CD14-positive monocyte (primary cell): ENCODE data around the gene ARSI. TPM values are rescaled to one million over a fixed set of nuclear protein-coding genes. Genes with fewer than 3 reads are reported as not detected.

Experiments
- DNase-seq, 3 donors: peaks; one replicate each; pipeline ENCODE4 v3.0.0-alpha.2; 2011 to 2022
- H2AFZ ChIP-seq: 2 replicates; pipeline ENCODE4 v1.6.0; 2012; ENCODE audit warnings: mild to moderate bottlenecking, low read depth, low read length, inconsistent platforms; ENCODE audit not compliant: insufficient read depth, poor library complexity, severe bottlenecking
- H3K27ac ChIP-seq, 2 donors: 1 replicate in 1 of 2; 2 replicates in 1 of 2; pipeline ENCODE4 v1.5.1; 2012 to 2013; ENCODE audit warnings: low read length in 2 of 2, control low read depth in 1 of 2, inconsistent platforms in 1 of 2, low read depth in 1 of 2, mild to moderate bottlenecking in 1 of 2
- H3K27me3 ChIP-seq, 2 donors: one replicate each; pipeline versions ENCODE4 v1.6.0 to v1.6.1; 2011 to 2013; ENCODE audit warnings: low read length in 2 of 2; ENCODE audit not compliant: control insufficient read depth in 2 of 2, insufficient read depth in 2 of 2
- H3K36me3 ChIP-seq, 2 donors: replicated peaks in 1 of 2; 1 replicate in 1 of 2; 2 replicates in 1 of 2; pipeline versions ENCODE4 v1.5.1 to v1.6.1; 2012 to 2013; ENCODE audit warnings: low read length in 2 of 2, control low read depth in 1 of 2, inconsistent platforms in 1 of 2, mild to moderate bottlenecking in 1 of 2; ENCODE audit not compliant: insufficient read depth in 2 of 2, control insufficient read depth in 1 of 2
- H3K4me1 ChIP-seq, 2 donors: 1 replicate in 1 of 2; 2 replicates in 1 of 2; pipeline versions ENCODE4 v1.5.1 to v1.6.1; 2012 to 2013; ENCODE audit warnings: low read length in 2 of 2, control low read depth in 1 of 2, inconsistent platforms in 1 of 2, mild to moderate bottlenecking in 1 of 2, moderate library complexity in 1 of 2; ENCODE audit not compliant: insufficient read depth in 2 of 2, control insufficient read depth in 1 of 2
- H3K4me2 ChIP-seq: replicated peaks from 2 replicates; pipeline ENCODE3; 2012; ENCODE audit warnings: low read length, moderate library complexity, mild to moderate bottlenecking; ENCODE audit not compliant: poor library complexity, severe bottlenecking; ENCODE audit errors: extremely low read depth
- H3K4me3 ChIP-seq, 3 experiments: fragments of 200-600 bp in 1 of 3; sonication (generic) in 1 of 3; replicated peaks in 1 of 3; 1 replicate in 2 of 3; 2 replicates in 1 of 3; pipeline ENCODE4 v1.5.1; 2011 to 2013; ENCODE audit warnings: low read length in 3 of 3, mild to moderate bottlenecking in 3 of 3, control low read depth in 2 of 3, low read depth in 2 of 3, inconsistent platforms in 1 of 3, moderate library complexity in 1 of 3
- H3K79me2 ChIP-seq: 2 replicates; pipeline ENCODE4 v1.6.0; 2012; ENCODE audit warnings: mild to moderate bottlenecking, control low read depth, inconsistent platforms, low read length, moderate library complexity; ENCODE audit not compliant: insufficient read depth
- H3K9ac ChIP-seq: 2 replicates; pipeline ENCODE4 v1.6.0; 2017; ENCODE audit warnings: low read length, mild to moderate bottlenecking; ENCODE audit not compliant: insufficient read depth, poor library complexity, severe bottlenecking
- H3K9me3 ChIP-seq, 2 donors: replicated peaks in 1 of 2; 1 replicate in 1 of 2; 2 replicates in 1 of 2; pipeline versions ENCODE4 v1.5.1 to v1.6.1; 2012 to 2013; ENCODE audit warnings: low read length in 2 of 2, control low read depth in 1 of 2; ENCODE audit not compliant: control insufficient read depth in 1 of 2, insufficient read depth in 1 of 2
- H4K20me1 ChIP-seq: 2 replicates; pipeline ENCODE4 v1.6.0; 2012; ENCODE audit warnings: mild to moderate bottlenecking, low read length, control low read depth, moderate library complexity; ENCODE audit not compliant: insufficient read depth
- H3K27ac Mint-ChIP-seq, 7 donors: one replicate each; pipeline ENCODE4 v1.8.0; 2020; ENCODE audit warnings: mild to moderate bottlenecking in 7 of 7, mixed read lengths in 7 of 7, moderate library complexity in 6 of 7, inconsistent platforms in 2 of 7
- H3K27me3 Mint-ChIP-seq, 3 donors: one replicate each; pipeline ENCODE4 v1.8.0; 2021 to 2022; ENCODE audit warnings: low read depth in 3 of 3, mild to moderate bottlenecking in 3 of 3, mixed read lengths in 3 of 3, moderate library complexity in 3 of 3, inconsistent platforms in 1 of 3
- H3K36me3 Mint-ChIP-seq, 2 donors: one replicate each; pipeline ENCODE4 v1.8.0; 2020; ENCODE audit warnings: mixed read lengths in 2 of 2, inconsistent platforms in 1 of 2, mild to moderate bottlenecking in 1 of 2
- H3K4me1 Mint-ChIP-seq: one replicate; pipeline ENCODE4 v1.8.0; 2020; ENCODE audit warnings: mild to moderate bottlenecking, mixed read lengths
- H3K4me3 Mint-ChIP-seq, 2 donors: one replicate each; pipeline ENCODE4 v1.8.0; 2020; ENCODE audit warnings: mild to moderate bottlenecking in 2 of 2, mixed read lengths in 2 of 2, moderate library complexity in 1 of 2
- H3K9me3 Mint-ChIP-seq, 7 donors: one replicate each; pipeline ENCODE4 v1.8.0; 2020 to 2022; ENCODE audit warnings: mixed read lengths in 7 of 7, mild to moderate bottlenecking in 6 of 7, moderate library complexity in 6 of 7, inconsistent platforms in 2 of 7
- WGBS: methylation state at CpG from one replicate; pipeline ENCODE4 v1.1.5; 2013; ENCODE audit warnings: missing lambda C conversion rate; ENCODE audit not compliant: insufficient coverage; 5-methylcytosine and 5-hydroxymethylcytosine counted together
- intact Hi-C, 2 donors: fragments of 100-400 bp; cut with micrococcal nuclease; formaldehyde crosslinking; loops; one replicate each; pipeline versions ENCODE4 v1.15.0 to v1.15.1; 2023
- polyA plus RNA-seq, 3 donors: library from polyadenylated mRNA; depleted of rRNA in 1 of 3; unstranded in 2 of 3; stranded (reverse) in 1 of 3; fragments of 300-500 nt in 2 of 3; fragments of >200 nt in 1 of 3; fragmentation: Illumina TruSeq in 2 of 3; gene quantifications; 1 replicate in 2 of 3; 2 replicates in 1 of 3; pipeline ENCODE4 v1.2.3, GENCODE V29; 2012 to 2021
- TF ChIP-seq, protein P1 (sequence below): fragments of 200-600 bp; IDR thresholded peaks from one replicate; pipeline ENCODE4 v1.8.0; 2022; ENCODE audit warnings: antibody characterized with exemption, mild to moderate bottlenecking

ARSI gene
- polyA plus RNA-seq, 3 donors, result not detected

GRCh38 chr5:150320044-150320613, 17.4 kb upstream of the ARSI start:
- H3K9me3 ChIP-seq, result no peaks in the 10 kb centered on the region
- no peak overlapping the region for H3K9ac ChIP-seq
- no peaks in the 10 kb centered on the region for H3K79me2 ChIP-seq
- 85% methylated on average over 2 of the region's 2 CpGs for WGBS
- TF ChIP-seq, protein P1, sequence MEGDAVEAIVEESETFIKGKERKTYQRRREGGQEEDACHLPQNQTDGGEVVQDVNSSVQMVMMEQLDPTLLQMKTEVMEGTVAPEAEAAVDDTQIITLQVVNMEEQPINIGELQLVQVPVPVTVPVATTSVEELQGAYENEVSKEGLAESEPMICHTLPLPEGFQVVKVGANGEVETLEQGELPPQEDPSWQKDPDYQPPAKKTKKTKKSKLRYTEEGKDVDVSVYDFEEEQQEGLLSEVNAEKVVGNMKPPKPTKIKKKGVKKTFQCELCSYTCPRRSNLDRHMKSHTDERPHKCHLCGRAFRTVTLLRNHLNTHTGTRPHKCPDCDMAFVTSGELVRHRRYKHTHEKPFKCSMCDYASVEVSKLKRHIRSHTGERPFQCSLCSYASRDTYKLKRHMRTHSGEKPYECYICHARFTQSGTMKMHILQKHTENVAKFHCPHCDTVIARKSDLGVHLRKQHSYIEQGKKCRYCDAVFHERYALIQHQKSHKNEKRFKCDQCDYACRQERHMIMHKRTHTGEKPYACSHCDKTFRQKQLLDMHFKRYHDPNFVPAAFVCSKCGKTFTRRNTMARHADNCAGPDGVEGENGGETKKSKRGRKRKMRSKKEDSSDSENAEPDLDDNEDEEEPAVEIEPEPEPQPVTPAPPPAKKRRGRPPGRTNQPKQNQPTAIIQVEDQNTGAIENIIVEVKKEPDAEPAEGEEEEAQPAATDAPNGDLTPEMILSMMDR, result no peak
- H3K36me3 ChIP-seq, result no peaks in the 10 kb centered on the region
- peaks cover 0 to 2% (median 0%) of the 10 kb centered on the region in 3 donors for H3K27me3 Mint-ChIP-seq
- no peaks in the 10 kb centered on the region for H3K27me3 ChIP-seq
- DNase-seq, result no peak
- intact Hi-C loops, result no loop called here
- no peaks in the 10 kb centered on the region for H3K4me1 ChIP-seq
- H2AFZ ChIP-seq, result no peak overlapping the region
- H3K4me2 ChIP-seq, result no peak overlapping the region
- no peak overlapping the region for H3K27ac Mint-ChIP-seq
- H3K4me1 Mint-ChIP-seq, result no peaks in the 10 kb centered on the region
- H3K36me3 Mint-ChIP-seq, result no peaks in the 10 kb centered on the region
- no peak overlapping the region for H3K4me3 Mint-ChIP-seq
- H3K9me3 Mint-ChIP-seq, result peaks cover 0 to 1% (median 0%) of the 10 kb centered on the region in 7 donors
- H3K4me3 ChIP-seq, result no peak overlapping the region
- H4K20me1 ChIP-seq, result no peaks in the 10 kb centered on the region
- H3K27ac ChIP-seq, result no peak overlapping the region

DNA sequence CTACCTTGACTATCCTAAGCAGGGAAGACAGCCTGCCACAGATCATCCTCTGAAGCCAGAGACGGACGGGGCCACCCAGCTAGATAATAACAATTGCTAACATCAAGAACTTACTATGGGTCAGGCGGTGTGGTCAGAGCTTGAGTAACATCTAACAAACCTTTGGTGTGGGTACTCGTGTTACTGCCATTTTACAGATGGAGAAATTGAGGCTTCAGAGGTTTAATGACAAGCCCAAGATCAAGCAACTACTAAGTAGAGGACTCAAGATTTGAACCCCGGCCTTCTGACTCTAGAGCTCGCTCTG, 16.7 kb upstream of the ARSI start:
- no peaks in the 10 kb centered on the region for H3K9me3 Mint-ChIP-seq
- no peaks in the 10 kb centered on the region for H3K4me1 ChIP-seq

More for the DNA sequence above, 16.7 kb upstream of the ARSI start:
- no peaks in the 10 kb centered on the region for H3K36me3 ChIP-seq
- H3K4me2 ChIP-seq, result no peak overlapping the region
- no CpG with 5 or more reads among the region's 6 CpGs for WGBS
- H2AFZ ChIP-seq, result no peak overlapping the region
- Mint-ChIP-seq H3K27ac (no peak overlapping the region), H3K4me3 (no peak overlapping the region), H3K27me3 (peaks cover 0 to 2% (median 0%) of the 10 kb centered on the region in 3 donors), H3K36me3 (no peaks in the 10 kb centered on the region), H3K4me1 (no peaks in the 10 kb centered on the region)
- no peaks in the 10 kb centered on the region for H3K9me3 ChIP-seq
- H3K9ac ChIP-seq, result no peak overlapping the region
- intact Hi-C loops, result no loop called here
- DNase-seq, result no peak
- no peaks in the 10 kb centered on the region for H4K20me1 ChIP-seq
- H3K27me3 ChIP-seq, result no peaks in the 10 kb centered on the region
- TF ChIP-seq, protein P1, result no peak
- no peak overlapping the region for H3K4me3 ChIP-seq
- H3K79me2 ChIP-seq, result no peaks in the 10 kb centered on the region
- H3K27ac ChIP-seq, result no peak overlapping the region
